Suprapubic skin (tissue), 4 donors: ENCODE data around the gene APC2. TPM values are rescaled to one million over a fixed set of nuclear protein-coding genes. Genes with fewer than 3 reads are reported as not detected.

Experiments used
- DNase-seq, 2 donors: peaks; one replicate each; pipeline ENCODE4 v3.0.0-alpha.2; 2019; ENCODE audit warnings: low spot score in 2 of 2
- H3K27ac ChIP-seq: fragments of 200-600 bp; sonication (generic); one replicate; pipeline ENCODE4 v1.5.1; 2019
- H3K27me3 ChIP-seq: fragments of 200-600 bp; sonication (generic); one replicate; pipeline ENCODE4 v1.5.1; 2019
- H3K36me3 ChIP-seq: fragments of 200-600 bp; sonication (generic); one replicate; pipeline ENCODE4 v1.5.1; 2019
- H3K4me1 ChIP-seq: fragments of 200-600 bp; sonication (generic); one replicate; pipeline ENCODE4 v1.5.1; 2019
- H3K4me3 ChIP-seq: fragments of 200-600 bp; sonication (generic); one replicate; pipeline ENCODE4 v1.5.1; 2019; ENCODE audit warnings: mild to moderate bottlenecking
- H3K9me3 ChIP-seq: fragments of 200-600 bp; sonication (generic); one replicate; pipeline ENCODE4 v1.5.1; 2019
- EP300 ChIP-seq: sonication (generic); formaldehyde crosslinking; IDR thresholded peaks from one replicate; pipeline ENCODE4 v1.6.1; 2017; ENCODE audit warnings: antibody characterized with exemption
- POLR2A ChIP-seq, 2 donors: fragments of 450-650 bp; IDR thresholded peaks; one replicate each; pipeline ENCODE4 v1.6.1; 2017; ENCODE audit warnings: antibody characterized with exemption in 2 of 2, mild to moderate bottlenecking in 2 of 2, moderate library complexity in 2 of 2
- POLR2AphosphoS5 ChIP-seq, 3 donors: sonication (generic); formaldehyde crosslinking; IDR thresholded peaks; one replicate each; pipeline ENCODE4 v1.6.1; 2017; ENCODE audit warnings: antibody characterized with exemption in 3 of 3
- WGBS: methylation state at CpG from one replicate; pipeline ENCODE4 v1.1.5; 2018; 5-methylcytosine and 5-hydroxymethylcytosine counted together
- total RNA-seq, 4 donors: library from RNA; depleted of rRNA; stranded (reverse); fragments of >200 nt; gene quantifications; one replicate each; pipeline ENCODE4 v1.1.0, GENCODE V29; 2016
- TF ChIP-seq, protein P1 (sequence below), 2 donors: fragments of 200-600 bp in 1 of 2; fragments of 450-650 bp in 1 of 2; sonication (generic) in 1 of 2; IDR thresholded peaks; one replicate each; pipeline ENCODE4 v1.5.1; 2016 to 2019; ENCODE audit warnings: antibody characterized with exemption in 2 of 2, mild to moderate bottlenecking in 1 of 2, moderate library complexity in 1 of 2

Gene APC2
- total RNA-seq, 4 donors from 2014 or later: 0.08 to 0.30 (median 0.26) TPM; not detected in 1

GRCh38 chr19:1409204-1410005 lies 40.5 kb upstream of the APC2 start:
- TF ChIP-seq POLR2AphosphoS5 (IDR thresholded peaks at IDR 0.05) (no peak), POLR2A (IDR thresholded peaks at IDR 0.05) (no peak)
- DNase-seq: no peak
- H3K9me3 ChIP-seq: no peaks in the 10 kb centered on the region
- no peaks in the 10 kb centered on the region for H3K27me3 ChIP-seq
- peaks cover 11% of the 10 kb centered on the region for H3K36me3 ChIP-seq
- WGBS: 40% methylated on average over 24 of the region's 33 CpGs
- peaks cover 72% of the 10 kb centered on the region for H3K4me1 ChIP-seq
- peak overlapping the region; percentile 95 for H3K27ac ChIP-seq
- H3K4me3 ChIP-seq: peak overlapping the region; percentile 100

DNA sequence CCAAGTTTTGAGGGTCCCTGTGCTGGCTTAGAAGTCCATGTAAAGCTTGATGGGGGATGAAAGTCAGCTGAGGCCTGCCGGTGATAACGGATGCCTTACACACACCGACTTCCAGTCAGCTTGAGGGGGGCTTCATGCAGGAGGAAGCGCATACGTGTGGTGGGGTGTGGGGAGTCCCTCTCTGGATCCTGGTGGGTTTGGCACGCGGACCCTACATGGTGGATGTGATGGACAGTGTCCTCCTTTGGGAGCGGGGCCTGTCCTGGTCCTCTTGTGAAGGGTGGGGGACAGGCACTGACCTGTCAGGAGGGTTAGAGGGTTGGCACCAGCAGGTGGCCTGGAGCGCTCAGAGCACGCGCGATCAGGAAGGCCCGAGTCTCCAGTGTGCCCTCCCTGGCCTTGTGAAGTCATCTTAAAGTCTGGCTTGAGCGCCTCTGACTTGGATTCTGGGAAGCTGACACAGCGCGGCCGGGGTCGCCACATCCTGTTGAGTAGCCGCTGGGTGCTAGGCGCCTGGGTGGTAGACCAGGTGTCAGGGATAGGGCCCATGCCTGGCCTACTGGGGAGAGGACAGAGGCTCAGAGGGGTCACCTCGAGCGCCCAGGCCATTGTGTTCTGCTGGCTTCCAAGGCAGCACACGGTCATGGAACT lies 39.7 kb upstream of the APC2 start:
- TF ChIP-seq POLR2AphosphoS5 (IDR thresholded peaks at IDR 0.05) (no peak), EP300 (no peak), POLR2A (IDR thresholded peaks at IDR 0.05) (no peak)
- TF ChIP-seq, protein P1, sequence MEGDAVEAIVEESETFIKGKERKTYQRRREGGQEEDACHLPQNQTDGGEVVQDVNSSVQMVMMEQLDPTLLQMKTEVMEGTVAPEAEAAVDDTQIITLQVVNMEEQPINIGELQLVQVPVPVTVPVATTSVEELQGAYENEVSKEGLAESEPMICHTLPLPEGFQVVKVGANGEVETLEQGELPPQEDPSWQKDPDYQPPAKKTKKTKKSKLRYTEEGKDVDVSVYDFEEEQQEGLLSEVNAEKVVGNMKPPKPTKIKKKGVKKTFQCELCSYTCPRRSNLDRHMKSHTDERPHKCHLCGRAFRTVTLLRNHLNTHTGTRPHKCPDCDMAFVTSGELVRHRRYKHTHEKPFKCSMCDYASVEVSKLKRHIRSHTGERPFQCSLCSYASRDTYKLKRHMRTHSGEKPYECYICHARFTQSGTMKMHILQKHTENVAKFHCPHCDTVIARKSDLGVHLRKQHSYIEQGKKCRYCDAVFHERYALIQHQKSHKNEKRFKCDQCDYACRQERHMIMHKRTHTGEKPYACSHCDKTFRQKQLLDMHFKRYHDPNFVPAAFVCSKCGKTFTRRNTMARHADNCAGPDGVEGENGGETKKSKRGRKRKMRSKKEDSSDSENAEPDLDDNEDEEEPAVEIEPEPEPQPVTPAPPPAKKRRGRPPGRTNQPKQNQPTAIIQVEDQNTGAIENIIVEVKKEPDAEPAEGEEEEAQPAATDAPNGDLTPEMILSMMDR (IDR thresholded peaks at IDR 0.05): no peak
- Histone ChIP-seq H3K27ac (peak overlapping the region; percentile 30), H3K4me3 (peak overlapping the region; percentile 100), H3K27me3 (no peaks in the 10 kb centered on the region), H3K36me3 (peaks cover 11% of the 10 kb centered on the region), H3K9me3 (no peaks in the 10 kb centered on the region), H3K4me1 (peaks cover 80% of the 10 kb centered on the region)
- DNase-seq: no peak
- WGBS: 73% methylated on average over 8 of the region's 23 CpGs

DNA sequence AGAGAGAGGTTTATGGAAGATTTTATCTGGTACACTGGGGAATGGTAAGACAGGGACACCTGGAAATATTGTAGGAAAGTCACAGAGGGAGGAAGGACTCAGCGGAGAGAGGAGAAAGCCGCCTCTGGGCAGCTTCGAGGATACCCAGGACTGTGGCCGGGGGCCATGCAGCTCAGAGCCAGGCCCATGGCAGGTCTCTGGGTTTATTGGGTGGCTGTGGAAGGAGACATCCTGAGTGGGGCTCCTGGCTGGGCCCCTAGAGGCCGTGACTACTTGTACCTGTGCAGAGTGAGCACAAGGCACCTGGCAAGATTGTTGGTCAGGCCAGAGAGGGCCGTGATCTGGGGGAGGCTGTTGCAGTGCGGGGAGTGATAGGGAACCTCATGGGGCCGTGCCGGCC lies 39.1 kb upstream of the APC2 start:
- Histone ChIP-seq H3K4me1 (peaks cover 85% of the 10 kb centered on the region), H3K9me3 (no peaks in the 10 kb centered on the region), H3K27ac (peak overlapping the region; percentile 30), H3K4me3 (peak overlapping the region; percentile 100), H3K36me3 (peaks cover 11% of the 10 kb centered on the region), H3K27me3 (no peaks in the 10 kb centered on the region)
- TF ChIP-seq POLR2AphosphoS5 (IDR thresholded peaks at IDR 0.05) (no peak), POLR2A (IDR thresholded peaks at IDR 0.05) (no peak), EP300 (no peak)
- TF ChIP-seq, protein P1 (IDR thresholded peaks at IDR 0.05): no peak
- WGBS: 79% methylated on average over 9 of the region's 9 CpGs
- DNase-seq: no peak

DNA sequence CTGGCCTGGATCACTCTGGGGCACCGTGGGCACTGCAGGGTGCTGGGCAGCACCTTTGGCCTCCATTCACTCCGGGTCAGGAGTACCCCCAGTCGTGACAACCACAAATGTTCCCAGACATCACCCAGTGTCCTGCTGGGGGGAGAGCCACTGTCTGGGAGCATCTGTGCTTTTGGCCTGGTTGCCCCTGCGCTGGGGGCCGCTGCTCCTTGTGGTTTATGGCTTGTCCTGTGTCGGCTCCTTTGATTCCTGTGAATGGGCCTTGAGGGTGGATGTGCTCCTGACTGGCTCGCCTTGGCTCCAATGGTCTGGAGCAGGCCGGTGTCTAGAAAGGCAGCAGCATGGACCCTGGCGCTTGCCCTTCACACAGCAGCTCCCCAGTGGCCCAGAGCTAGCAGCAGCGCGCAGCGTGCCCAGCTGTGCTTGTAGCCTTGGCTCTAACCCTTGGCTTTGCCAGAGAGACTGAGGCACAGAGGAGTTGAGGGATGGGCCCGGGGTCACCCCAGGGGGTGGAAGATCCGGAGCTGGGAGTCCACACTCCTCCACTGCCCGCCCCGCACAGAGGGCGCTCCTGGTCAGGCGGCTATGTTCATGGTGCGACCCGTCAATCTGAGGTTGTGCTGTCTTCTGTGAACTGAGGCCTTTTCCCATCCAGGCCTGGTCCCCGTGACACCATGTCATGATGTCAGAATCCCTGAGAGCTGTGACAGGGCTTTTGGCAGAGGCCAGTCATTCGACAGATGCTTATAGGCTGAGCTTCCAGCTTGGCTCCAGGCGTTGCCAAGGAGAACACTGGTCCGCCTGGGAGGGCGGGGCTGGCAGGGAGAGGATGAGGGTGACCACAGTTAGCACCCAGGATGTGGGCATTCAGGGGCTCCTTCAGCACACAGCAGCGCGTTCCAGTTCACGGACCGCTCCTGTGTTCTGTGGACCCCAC lies 38.4 kb upstream of the APC2 start:
- DNase-seq: no peak
- H3K27ac ChIP-seq: peak overlapping the region; percentile 36
- TF ChIP-seq POLR2AphosphoS5 (IDR thresholded peaks at IDR 0.05): no peak
- TF ChIP-seq, protein P1 (IDR thresholded peaks at IDR 0.05): no peak
- no peak for TF ChIP-seq POLR2A (IDR thresholded peaks at IDR 0.05)
- TF ChIP-seq EP300: no peak
- H3K9me3 ChIP-seq: no peaks in the 10 kb centered on the region
- H3K36me3 ChIP-seq: peaks cover 11% of the 10 kb centered on the region
- H3K27me3 ChIP-seq: no peaks in the 10 kb centered on the region
- H3K4me3 ChIP-seq: peak overlapping the region; percentile 9
- 75% methylated on average over 12 of the region's 29 CpGs for WGBS
- H3K4me1 ChIP-seq: peaks cover 85% of the 10 kb centered on the region

DNA sequence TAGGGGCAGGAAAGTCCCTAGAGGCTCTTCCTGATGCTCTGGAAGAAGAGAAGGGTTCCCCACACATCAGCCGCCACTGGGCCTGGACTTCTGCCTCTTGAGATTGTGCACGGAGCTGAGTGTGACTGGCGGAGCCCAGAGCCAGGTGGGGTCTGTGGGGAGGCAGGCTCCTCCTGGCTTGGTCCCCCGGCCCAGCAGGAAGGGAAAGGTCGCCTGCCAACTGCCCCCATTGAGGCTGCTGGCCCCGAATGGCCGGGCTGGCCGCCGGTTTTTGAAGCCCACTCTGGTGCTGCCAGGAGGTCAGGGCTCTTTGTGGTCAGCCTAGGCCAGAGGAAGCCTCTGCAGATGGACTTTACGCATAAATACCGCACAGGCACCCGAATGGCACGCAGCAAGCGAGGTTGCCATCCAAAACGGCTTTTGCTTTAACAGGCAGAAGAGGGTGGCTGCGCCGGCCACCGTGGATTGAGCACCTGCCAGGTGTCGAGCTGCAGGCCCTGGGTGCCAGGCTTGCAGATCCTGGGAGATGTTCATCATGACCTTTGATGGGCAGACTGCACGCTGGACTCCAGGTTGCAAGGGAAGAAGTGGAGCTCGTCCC lies 37.5 kb upstream of the APC2 start:
- H3K36me3 ChIP-seq: peaks cover 11% of the 10 kb centered on the region
- TF ChIP-seq, protein P1 (IDR thresholded peaks at IDR 0.05): no peak
- no peak for TF ChIP-seq POLR2A (IDR thresholded peaks at IDR 0.05)
- TF ChIP-seq EP300: no peak
- TF ChIP-seq POLR2AphosphoS5 (IDR thresholded peaks at IDR 0.05): no peak
- peak overlapping the region; percentile 36 for H3K27ac ChIP-seq
- H3K27me3 ChIP-seq: no peaks in the 10 kb centered on the region
- no peak for DNase-seq
- H3K9me3 ChIP-seq: no peaks in the 10 kb centered on the region
- peaks cover 88% of the 10 kb centered on the region for H3K4me1 ChIP-seq
- no peak overlapping the region for H3K4me3 ChIP-seq
- WGBS: 40% methylated on average over 4 of the region's 21 CpGs
